PC-9 (cell line): ENCODE measurements around the gene FCN2. TPM values are rescaled to one million over a fixed set of nuclear protein-coding genes. Genes with fewer than 3 reads are reported as not detected.

Experiments
- BruUV-seq: library from RNA; stranded (reverse); fragments of 400-500 nt; replicated peaks from 2 replicates; lab custom pipeline; 2021; lab: Mats Ljungman, UMichigan
- CTCF ChIA-PET: fragments of 300-600 bp; sonication (Branson Sonifier 250); formaldehyde crosslinking; loops from one replicate; lab custom pipeline; 2022; ENCODE audit warnings: antibody characterized with exemption; lab: Charles Lee
- POLR2A ChIA-PET: fragments of 300-600 bp; sonication (Branson Sonifier 250); formaldehyde crosslinking; loops from one replicate; lab custom pipeline; 2022; ENCODE audit warnings: antibody characterized with exemption; ENCODE audit not compliant: unreplicated experiment; lab: Charles Lee
- DNase-seq, 2 experiments: peaks; one replicate each; pipeline versions ENCODE4 v3.0.0 to v3.0.0-alpha.2; 2015 to 2022; ENCODE audit warnings: mixed read lengths in 1 of 2
- H2AFZ ChIP-seq: fragments of 200-600 bp; sonication (generic); 2 replicates; pipeline ENCODE4 v1.8.1; 2017; ENCODE audit warnings: antibody characterized with exemption
- H3F3A ChIP-seq: fragments of 200-600 bp; sonication (generic); 2 replicates; pipeline ENCODE4 v1.8.1; 2017; ENCODE audit warnings: antibody characterized with exemption, mild to moderate bottlenecking, low read depth; ENCODE audit not compliant: insufficient read depth
- H3K27ac ChIP-seq: fragments of 200-600 bp; sonication (generic); 2 replicates; pipeline ENCODE4 v1.6.1; 2016; ENCODE audit warnings: mixed run types
- H3K27me3 ChIP-seq: fragments of 200-600 bp; sonication (generic); 2 replicates; pipeline ENCODE4 v1.6.1; 2016; ENCODE audit warnings: low read depth, mixed run types; ENCODE audit not compliant: insufficient read depth
- H3K36me3 ChIP-seq: fragments of 200-600 bp; sonication (generic); 2 replicates; pipeline ENCODE4 v1.6.1; 2016; ENCODE audit warnings: low read depth, mixed run types
- H3K4me1 ChIP-seq: fragments of 200-600 bp; sonication (generic); replicated peaks from 2 replicates; pipeline ENCODE4 v1.6.1; 2016; ENCODE audit warnings: mixed run types; ENCODE audit not compliant: insufficient read depth
- H3K4me2 ChIP-seq: fragments of 200-600 bp; sonication (generic); 2 replicates; pipeline ENCODE4 v1.6.1; 2017; ENCODE audit warnings: mixed run types
- H3K4me3 ChIP-seq: fragments of 200-600 bp; sonication (generic); 2 replicates; pipeline ENCODE4 v1.6.1; 2016; ENCODE audit warnings: mixed run types
- H3K79me2 ChIP-seq: fragments of 200-600 bp; sonication (generic); 2 replicates; pipeline ENCODE4 v1.6.1; 2017; ENCODE audit warnings: low read depth, mixed run types
- H3K9me2 ChIP-seq: fragments of 200-600 bp; sonication (generic); 2 replicates; pipeline ENCODE4 v1.8.1; 2017; ENCODE audit warnings: mild to moderate bottlenecking; ENCODE audit not compliant: insufficient read depth
- H3K9me3 ChIP-seq: fragments of 200-600 bp; sonication (generic); 2 replicates; pipeline ENCODE4 v1.8.1; 2016; ENCODE audit warnings: low read depth; ENCODE audit not compliant: insufficient read depth
- H4K20me1 ChIP-seq: fragments of 200-600 bp; sonication (generic); 2 replicates; pipeline ENCODE4 v1.8.1; 2017; ENCODE audit not compliant: insufficient read depth
- EZH2 ChIP-seq: fragments of 200-600 bp; sonication (generic); IDR thresholded peaks from 2 replicates; pipeline ENCODE4 v1.8.0; 2017; ENCODE audit warnings: antibody characterized with exemption, low read depth
- intact Hi-C: fragments of 100-400 bp; cut with micrococcal nuclease; formaldehyde crosslinking; loops from one replicate; pipeline ENCODE4 v1.10.0; 2022; ENCODE audit not compliant: unreplicated experiment
- total RNA-seq: library from RNA; stranded (reverse); gene quantifications from 2 replicates; pipeline ENCODE4 v1.2.3, GENCODE V29; 2021
- TF ChIP-seq, protein P1 (sequence below): fragments of 200-600 bp; sonication (generic); conservative IDR thresholded peaks from 2 replicates; pipeline ENCODE4 v1.6.1; 2017; ENCODE audit warnings: mixed run types, antibody characterized with exemption, mild to moderate bottlenecking, moderate library complexity

FCN2 gene
- total RNA-seq, 1 experiment from 2014 or later: not detected

DNA sequence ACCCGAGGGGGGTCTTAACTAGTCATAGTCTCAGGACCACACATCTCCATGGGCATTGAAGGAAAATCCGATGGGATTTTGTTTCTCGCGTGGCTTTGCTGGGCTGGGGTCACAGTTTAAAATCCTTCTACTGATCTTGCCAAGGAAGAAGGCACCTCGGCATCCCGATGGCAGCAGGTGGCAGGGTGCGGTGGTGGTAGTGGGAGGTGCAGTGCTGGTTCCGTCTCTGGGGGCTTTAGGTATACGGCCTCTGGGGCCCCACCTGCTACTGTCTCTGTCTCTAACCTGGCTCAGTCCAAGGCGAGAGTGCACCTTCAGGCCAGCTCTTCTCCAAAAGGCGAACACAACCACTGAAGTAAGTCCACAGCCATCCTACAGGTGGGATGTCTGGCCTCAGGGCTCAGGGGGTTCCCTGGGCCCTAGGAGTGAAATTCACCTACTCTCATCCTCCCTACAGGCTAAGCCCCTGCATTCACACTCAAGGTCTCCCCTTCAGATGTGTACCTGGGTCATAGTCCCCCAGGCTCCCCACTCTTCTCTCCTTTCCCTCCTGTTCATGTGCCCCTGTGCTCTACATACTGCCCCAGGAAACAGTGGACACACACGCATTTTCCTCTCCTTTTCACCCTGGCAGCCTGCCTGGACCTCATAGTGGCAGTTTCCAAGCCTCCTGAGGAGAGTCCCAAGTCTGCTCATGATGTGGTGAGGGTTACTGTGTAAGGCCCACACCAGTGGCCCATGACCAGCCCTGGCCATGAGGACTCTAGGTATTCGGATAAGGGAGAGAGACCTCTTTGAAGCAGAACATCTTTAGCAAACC lies 736 bp upstream of the FCN2 start:
- ChIA-PET CTCF (no interaction called here), POLR2A (no interaction called here)
- H4K20me1 ChIP-seq: no peaks in the 10 kb centered on the region
- peaks cover 80% of the 10 kb centered on the region for H3K27me3 ChIP-seq
- intact Hi-C loops: no loop called here
- TF ChIP-seq, protein P1, sequence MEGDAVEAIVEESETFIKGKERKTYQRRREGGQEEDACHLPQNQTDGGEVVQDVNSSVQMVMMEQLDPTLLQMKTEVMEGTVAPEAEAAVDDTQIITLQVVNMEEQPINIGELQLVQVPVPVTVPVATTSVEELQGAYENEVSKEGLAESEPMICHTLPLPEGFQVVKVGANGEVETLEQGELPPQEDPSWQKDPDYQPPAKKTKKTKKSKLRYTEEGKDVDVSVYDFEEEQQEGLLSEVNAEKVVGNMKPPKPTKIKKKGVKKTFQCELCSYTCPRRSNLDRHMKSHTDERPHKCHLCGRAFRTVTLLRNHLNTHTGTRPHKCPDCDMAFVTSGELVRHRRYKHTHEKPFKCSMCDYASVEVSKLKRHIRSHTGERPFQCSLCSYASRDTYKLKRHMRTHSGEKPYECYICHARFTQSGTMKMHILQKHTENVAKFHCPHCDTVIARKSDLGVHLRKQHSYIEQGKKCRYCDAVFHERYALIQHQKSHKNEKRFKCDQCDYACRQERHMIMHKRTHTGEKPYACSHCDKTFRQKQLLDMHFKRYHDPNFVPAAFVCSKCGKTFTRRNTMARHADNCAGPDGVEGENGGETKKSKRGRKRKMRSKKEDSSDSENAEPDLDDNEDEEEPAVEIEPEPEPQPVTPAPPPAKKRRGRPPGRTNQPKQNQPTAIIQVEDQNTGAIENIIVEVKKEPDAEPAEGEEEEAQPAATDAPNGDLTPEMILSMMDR: no peak
- TF ChIP-seq EZH2: no peak
- no peak overlapping the region for H2AFZ ChIP-seq
- DNase-seq: no peak
- H3K79me2 ChIP-seq: no peaks in the 10 kb centered on the region
- H3K9me2 ChIP-seq: no peaks in the 10 kb centered on the region
- no TSS peak for BruUV-seq
- H3K9me3 ChIP-seq: no peaks in the 10 kb centered on the region
- H3K4me2 ChIP-seq: no peak overlapping the region
- no peaks in the 10 kb centered on the region for H3F3A ChIP-seq
- H3K27ac ChIP-seq: no peak overlapping the region
- H3K36me3 ChIP-seq: no peaks in the 10 kb centered on the region
- H3K4me1 ChIP-seq: no peaks in the 10 kb centered on the region
- H3K4me3 ChIP-seq: no peak overlapping the region

DNA sequence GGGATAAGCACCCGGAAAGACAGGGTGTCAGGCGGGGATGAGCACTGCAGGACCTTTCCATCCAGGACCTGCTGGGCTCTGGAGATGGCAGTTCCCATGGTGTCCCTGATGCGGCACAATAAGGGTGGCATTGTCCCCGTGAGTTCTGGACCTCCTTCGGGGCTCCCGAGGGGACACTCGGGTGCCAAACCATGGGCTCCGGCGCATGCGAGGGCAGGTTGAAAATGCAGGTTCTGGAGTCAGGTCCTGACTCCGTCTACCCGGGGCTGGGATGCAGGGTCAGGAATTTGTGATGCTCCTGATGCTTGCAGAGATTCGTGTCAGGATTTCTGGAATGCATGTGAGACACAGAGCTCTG lies 682 bp downstream of the FCN2 start:
- no peaks in the 10 kb centered on the region for H3K4me1 ChIP-seq
- no TSS peak for BruUV-seq
- CTCF ChIA-PET: no interaction called here

DNA sequence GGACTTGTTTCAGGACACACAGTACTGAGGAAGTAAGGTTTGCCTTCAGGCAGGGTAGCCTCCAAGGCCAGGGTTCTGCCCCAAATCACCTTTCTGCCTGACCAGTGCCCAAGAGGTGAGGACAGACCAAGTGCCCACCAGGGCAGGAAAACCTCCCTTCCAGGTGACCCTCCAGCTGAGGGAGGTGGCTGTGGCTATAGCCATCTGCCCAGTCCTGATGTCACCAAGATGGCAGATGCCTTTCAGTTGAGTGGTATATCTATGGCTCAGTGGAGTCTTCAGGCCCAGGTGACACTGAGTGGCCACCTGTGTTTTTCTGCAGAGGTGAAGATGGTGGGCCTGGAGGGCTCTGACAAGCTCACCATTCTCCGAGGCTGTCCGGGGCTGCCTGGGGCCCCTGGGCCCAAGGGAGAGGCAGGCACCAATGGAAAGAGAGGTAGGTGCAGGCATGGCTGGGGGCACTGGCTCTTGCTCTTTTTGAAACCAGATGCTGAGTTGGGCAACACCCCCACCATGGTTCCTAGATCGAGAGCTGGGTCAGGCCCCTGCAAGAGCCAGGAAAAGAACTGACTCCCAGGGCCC lies 1.7 kb downstream of the FCN2 start:
- Histone ChIP-seq H3K4me1 (no peaks in the 10 kb centered on the region), H3K27ac (no peak overlapping the region), H3K4me3 (no peak overlapping the region), H3F3A (no peaks in the 10 kb centered on the region), H2AFZ (no peak overlapping the region), H3K9me3 (no peaks in the 10 kb centered on the region), H3K9me2 (no peaks in the 10 kb centered on the region), H3K4me2 (no peak overlapping the region), H3K27me3 (peaks cover 95% of the 10 kb centered on the region), H3K79me2 (no peaks in the 10 kb centered on the region), H4K20me1 (no peaks in the 10 kb centered on the region; the same call in 1 of the 2 replicates), H3K36me3 (no peaks in the 10 kb centered on the region)
- POLR2A ChIA-PET: no interaction called here
- no peak for DNase-seq
- TF ChIP-seq EZH2: no peak
- TF ChIP-seq, protein P1: no peak
- CTCF ChIA-PET: no interaction called here
- no TSS peak for BruUV-seq
- intact Hi-C loops: no loop called here

More for the DNA sequence above, 682 bp downstream of the FCN2 start:
- no peak for DNase-seq
- no peaks in the 10 kb centered on the region for H3F3A ChIP-seq
- TF ChIP-seq EZH2: no peak
- TF ChIP-seq, protein P1: no peak
- no peak overlapping the region for H3K4me3 ChIP-seq
- H2AFZ ChIP-seq: no peak overlapping the region
- H4K20me1 ChIP-seq: no peaks in the 10 kb centered on the region
- no peaks in the 10 kb centered on the region for H3K36me3 ChIP-seq
- no peaks in the 10 kb centered on the region for H3K79me2 ChIP-seq
- no peak overlapping the region for H3K27ac ChIP-seq
- peaks cover 91% of the 10 kb centered on the region for H3K27me3 ChIP-seq
- H3K4me2 ChIP-seq: no peak overlapping the region
- no peaks in the 10 kb centered on the region for H3K9me3 ChIP-seq
- no peaks in the 10 kb centered on the region for H3K9me2 ChIP-seq
- intact Hi-C loops: no loop called here
- POLR2A ChIA-PET: no interaction called here
